ENCODE data around the gene AKT2. TPM values are rescaled to one million over a fixed set of nuclear protein-coding genes. Genes with fewer than 3 reads are reported as not detected.

Gene AKT2
- total RNA-seq, 2 donors from 2014 or later = 46.2 to 96.2 TPM

DNA sequence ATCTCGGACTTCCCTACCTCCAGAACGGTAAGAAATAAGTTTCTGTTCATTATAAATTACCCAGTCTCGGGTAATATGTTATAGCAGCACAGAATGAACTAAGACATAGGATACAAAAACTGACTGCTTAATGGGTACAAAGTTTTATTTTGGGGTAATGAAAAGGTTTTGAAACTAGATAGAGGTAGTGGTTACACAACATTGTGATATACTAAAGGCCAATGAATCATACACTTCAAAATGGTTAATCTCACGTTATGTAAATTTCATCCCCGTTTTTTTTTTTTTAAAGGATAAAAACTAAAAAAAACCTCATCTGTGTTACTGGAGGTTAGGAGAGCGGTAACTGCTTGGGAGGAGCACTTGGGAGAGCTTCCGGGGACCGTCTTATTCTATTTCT lies 23.5 kb downstream of the AKT2 start:
- H3K9me3 ChIP-seq = no peaks in the 10 kb centered on the region
- no peak overlapping the region for H3K4me3 ChIP-seq
- DNase-seq (no peak), ATAC-seq (no peak)
- 79 to 85% methylated on average over 8 of the region's 8 CpGs for WGBS, 2 donors
- no peaks in the 10 kb centered on the region for H3K36me3 ChIP-seq (replicated peaks in 1 of 2; ENCODE audit: insufficient read depth in 1 of 2, low read depth in 2 of 2)
- intact Hi-C loops (cut with DNase I) = no loop called here
- TF ChIP-seq POLR2A (IDR thresholded peaks at IDR 0.05) (no peak), CTCF (IDR thresholded peaks at IDR 0.05) (no peak)
- no peaks in the 10 kb centered on the region for H3K27me3 ChIP-seq
- no peak overlapping the region for H3K27ac ChIP-seq
- H3K4me1 ChIP-seq = peaks cover 19% of the 10 kb centered on the region

- H3K27me3 ChIP-seq = no peaks in the 10 kb centered on the region
- TF ChIP-seq POLR2A (IDR thresholded peaks at IDR 0.05) = no peak
- no peak for TF ChIP-seq CTCF (IDR thresholded peaks at IDR 0.05)
- peak overlapping the region in 2 of 4 donors; percentile 16 to 33 for H3K27ac ChIP-seq
- intact Hi-C loops (cut with DNase I) = no loop called here
- H3K9me3 ChIP-seq = no peaks in the 10 kb centered on the region
- H3K4me3 ChIP-seq = no peak overlapping the region
- 75 to 83% methylated on average over 5 to 9 of the region's 9 CpGs for WGBS, 2 donors
- H3K36me3 ChIP-seq (replicated peaks in 1 of 2; ENCODE audit: insufficient read depth in 1 of 2, low read depth in 2 of 2) = peaks cover 3 to 6% of the 10 kb centered on the region in 2 donors
- ATAC-seq = peak; percentile 59
- DNase-seq = peak; percentile 27 to 75 (median 48)
- H3K4me1 ChIP-seq = peaks cover 28% of the 10 kb centered on the region
Measured at GRCh38 chr19:40257096-40257517, 28.0 kb downstream of the AKT2 start.

- WGBS, 2 donors = 94 to 96% methylated on average over 3 to 8 of the region's 8 CpGs
- Histone ChIP-seq H3K27ac (peak overlapping the region in 1 of 4 donors; percentile 16), H3K36me3 (replicated peaks in 1 of 2; ENCODE audit: insufficient read depth in 1 of 2, low read depth in 2 of 2) (peaks cover 3 to 6% of the 10 kb centered on the region in 2 donors), H3K4me3 (no peak overlapping the region), H3K9me3 (no peaks in the 10 kb centered on the region), H3K4me1 (peaks cover 33% of the 10 kb centered on the region), H3K27me3 (no peaks in the 10 kb centered on the region)
- no peak for TF ChIP-seq CTCF (IDR thresholded peaks at IDR 0.05)
- no peak for TF ChIP-seq POLR2A (IDR thresholded peaks at IDR 0.05)
- intact Hi-C loops (cut with DNase I) = no loop called here
- ATAC-seq (no peak), DNase-seq (no peak)
Measured at GRCh38 chr19:40256512-40256911, 28.6 kb downstream of the AKT2 start.

DNA sequence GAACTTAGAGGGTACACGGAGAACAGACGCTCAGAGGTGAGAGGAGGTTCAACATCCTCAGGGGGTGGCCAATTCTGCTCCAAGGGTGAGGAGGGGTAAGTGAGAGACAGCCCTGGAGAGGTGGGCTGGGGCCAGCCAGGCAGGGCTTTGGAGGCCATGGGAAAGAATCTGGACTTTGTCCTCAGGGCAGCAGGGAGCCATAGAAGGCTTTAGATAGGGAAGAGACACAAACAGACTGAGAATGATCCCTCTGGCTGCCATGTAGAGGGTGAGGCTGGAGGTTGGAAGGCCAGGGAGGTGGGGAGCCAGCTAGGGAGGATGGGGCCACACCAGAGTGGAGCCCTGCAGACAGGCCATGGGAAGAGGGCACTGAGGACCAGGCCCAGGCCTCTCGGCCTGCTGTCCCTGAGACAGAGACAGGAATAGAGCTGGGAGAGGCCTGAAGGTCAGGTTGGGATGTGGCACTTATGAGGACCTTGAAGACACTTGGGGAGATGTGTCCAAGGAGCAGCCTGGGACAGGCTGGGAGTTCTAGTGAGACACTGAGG lies 29.5 kb downstream of the AKT2 start:
- Histone ChIP-seq H3K36me3 (replicated peaks in 1 of 2; ENCODE audit: insufficient read depth in 1 of 2, low read depth in 2 of 2) (peaks cover 3 to 6% of the 10 kb centered on the region in 2 donors), H3K9me3 (no peaks in the 10 kb centered on the region), H3K4me3 (no peak overlapping the region), H3K27me3 (no peaks in the 10 kb centered on the region), H3K27ac (no peak overlapping the region), H3K4me1 (peaks cover 34% of the 10 kb centered on the region)
- intact Hi-C loops (cut with DNase I) = no loop called here
- no peak for ATAC-seq
- no peak for DNase-seq
- WGBS, 2 donors = 79 to 91% methylated on average over 3 of the region's 3 CpGs
- no peak for TF ChIP-seq CTCF (IDR thresholded peaks at IDR 0.05)
- TF ChIP-seq POLR2A (IDR thresholded peaks at IDR 0.05) = no peak

Measured in body of pancreas (tissue), 4 donors.